GM19099 (cell line): ENCODE results near the gene EPB41L2.

ENCODE experiments used
- POLR2A ChIP-seq: IDR thresholded peaks from 3 replicates; pipeline ENCODE4 v1.6.1; 2011; ENCODE audit warnings: low read depth; ENCODE audit not compliant: insufficient read length; ENCODE audit errors: extremely low read depth

Gene EPB41L2

DNA sequence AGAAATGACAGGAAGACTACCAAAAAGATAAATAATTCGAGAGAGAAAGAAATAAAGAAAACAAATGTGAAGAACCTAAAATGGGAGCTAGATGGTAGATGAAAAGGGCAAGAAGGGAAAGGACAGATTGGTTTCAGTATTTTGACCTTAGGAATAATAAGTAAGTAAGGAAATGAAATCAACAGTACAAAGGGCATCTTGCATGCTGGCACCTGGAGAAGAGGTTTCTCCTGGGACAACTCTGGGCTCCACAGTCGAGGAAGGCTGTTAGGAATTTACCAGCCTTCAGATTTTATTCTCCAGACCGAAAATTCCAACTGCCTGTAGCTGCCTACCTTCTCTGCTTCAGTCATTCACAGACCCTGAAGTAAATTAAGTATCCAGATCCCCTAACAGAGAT lies 155.4 kb downstream of the EPB41L2 start:
- no peak for TF ChIP-seq POLR2A

- no peak for TF ChIP-seq POLR2A
These were observed 156.2 kb downstream of the EPB41L2 start for GRCh38 chr6:130906736-130907381.

- TF ChIP-seq POLR2A, result no peak
These were observed 159.4 kb downstream of the EPB41L2 start for GRCh38 chr6:130903602-130904001.

GRCh38 chr6:130903007-130903406 lies 160.0 kb downstream of the EPB41L2 start:
- no peak for TF ChIP-seq POLR2A

GRCh38 chr6:130900913-130901312 lies 162.1 kb downstream of the EPB41L2 start:
- TF ChIP-seq POLR2A, result no peak

- no peak for TF ChIP-seq POLR2A
These were observed 166.8 kb downstream of the EPB41L2 start for GRCh38 chr6:130896249-130896648.

DNA sequence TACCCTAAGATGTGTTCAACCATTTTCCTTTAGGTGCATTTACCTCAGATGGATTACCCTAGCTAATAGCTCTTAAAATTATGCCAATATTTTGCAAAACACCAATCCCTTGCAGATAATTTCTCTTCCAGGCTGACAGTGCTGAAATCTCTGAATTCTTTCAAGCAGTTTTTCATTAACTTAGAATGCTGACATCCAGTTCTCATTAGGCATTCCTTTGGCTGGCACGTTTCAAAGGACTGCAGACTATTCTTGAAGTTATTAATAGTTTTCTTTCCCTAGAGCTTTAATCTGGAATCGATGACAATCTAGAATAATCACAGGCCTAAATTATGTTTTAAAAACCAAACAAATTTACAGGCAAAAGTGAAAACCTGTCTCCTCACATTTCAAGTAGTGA lies 167.5 kb downstream of the EPB41L2 start:
- TF ChIP-seq POLR2A, result no peak

DNA sequence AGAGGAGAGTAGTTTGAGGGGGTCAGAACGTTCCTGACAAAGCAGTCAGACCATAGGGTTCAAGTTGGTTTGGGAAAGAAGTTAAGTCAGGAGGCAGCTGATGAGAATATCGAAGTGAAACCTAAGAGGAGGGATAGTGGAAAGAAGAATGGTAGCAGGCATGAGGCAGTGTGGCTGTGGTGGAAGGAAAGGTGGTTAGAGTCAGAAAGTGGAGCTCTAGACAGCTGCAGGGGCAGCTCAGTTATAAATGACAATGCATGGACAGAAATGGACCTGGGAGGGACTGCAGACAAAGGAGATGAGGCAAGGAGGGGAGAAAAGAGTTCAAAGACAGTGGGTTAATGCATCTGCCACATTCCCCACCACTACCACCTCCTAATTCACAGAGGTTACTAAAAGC lies 169.3 kb downstream of the EPB41L2 start:
- TF ChIP-seq POLR2A, result no peak

DNA sequence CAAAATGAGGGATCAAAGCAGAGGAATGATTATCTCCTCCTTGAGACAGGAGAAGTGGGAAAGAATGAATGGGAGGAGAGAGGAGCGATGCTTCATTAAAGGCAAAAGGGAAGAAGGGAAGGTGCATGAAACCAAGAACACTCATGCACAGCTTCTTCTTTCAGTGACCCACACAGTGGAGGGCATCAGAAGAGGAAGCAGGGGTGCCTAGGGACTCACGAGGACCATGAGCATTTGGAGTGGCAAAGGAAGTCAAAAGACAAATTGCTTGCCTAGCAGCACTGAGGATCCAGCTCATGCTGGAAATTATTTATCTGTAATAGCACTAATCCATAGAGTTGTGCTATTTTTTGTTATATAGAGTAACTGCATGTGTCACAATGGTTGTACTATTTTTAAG lies 169.8 kb downstream of the EPB41L2 start:
- no peak for TF ChIP-seq POLR2A

GRCh38 chr6:130890521-130890971 lies 172.5 kb downstream of the EPB41L2 start:
- TF ChIP-seq POLR2A, result no peak

DNA sequence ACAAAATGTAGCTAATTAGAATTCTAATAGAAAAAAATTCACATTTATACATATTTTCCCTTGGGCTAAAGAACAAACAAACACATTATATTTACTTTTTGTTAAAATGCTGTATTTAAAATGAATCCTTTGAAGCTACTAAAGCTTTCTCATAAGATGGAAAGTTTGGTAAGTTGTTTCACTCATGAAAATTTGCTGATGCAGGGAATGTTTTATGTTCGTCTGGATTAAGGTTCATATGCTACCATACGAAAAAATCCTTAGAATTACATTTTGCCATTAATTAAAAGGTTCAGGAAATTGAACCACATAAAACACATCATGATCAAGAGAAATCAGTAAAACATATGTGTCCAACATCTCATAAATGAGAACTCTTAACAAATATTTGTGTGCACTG lies 173.6 kb downstream of the EPB41L2 start:
- no peak for TF ChIP-seq POLR2A

DNA sequence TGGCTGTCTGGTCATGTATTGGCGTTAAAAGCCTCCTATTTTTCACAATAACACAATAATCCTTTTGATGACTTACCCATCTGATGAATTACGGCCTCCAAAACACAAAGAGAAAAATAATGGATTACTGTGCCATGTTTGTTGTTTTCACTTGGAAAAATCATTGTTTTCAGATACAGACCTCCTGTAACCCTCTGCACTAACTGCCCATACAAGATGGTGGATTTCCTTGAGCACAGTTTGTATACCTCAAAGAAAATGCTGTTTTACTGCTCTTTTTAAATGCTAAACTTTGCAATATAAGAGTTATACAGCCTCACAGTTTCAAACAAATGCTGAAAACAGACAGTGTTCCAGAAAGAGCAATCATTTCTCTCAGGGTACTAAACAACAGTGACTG lies 174.8 kb downstream of the EPB41L2 start:
- no peak for TF ChIP-seq POLR2A

- TF ChIP-seq POLR2A, result no peak
These were observed 176.1 kb downstream of the EPB41L2 start for GRCh38 chr6:130886966-130887365.

GRCh38 chr6:130885392-130886192 lies 177.5 kb downstream of the EPB41L2 start:
- TF ChIP-seq POLR2A, result no peak

- no peak for TF ChIP-seq POLR2A
These were observed 180.7 kb downstream of the EPB41L2 start for GRCh38 chr6:130882370-130882769.

DNA sequence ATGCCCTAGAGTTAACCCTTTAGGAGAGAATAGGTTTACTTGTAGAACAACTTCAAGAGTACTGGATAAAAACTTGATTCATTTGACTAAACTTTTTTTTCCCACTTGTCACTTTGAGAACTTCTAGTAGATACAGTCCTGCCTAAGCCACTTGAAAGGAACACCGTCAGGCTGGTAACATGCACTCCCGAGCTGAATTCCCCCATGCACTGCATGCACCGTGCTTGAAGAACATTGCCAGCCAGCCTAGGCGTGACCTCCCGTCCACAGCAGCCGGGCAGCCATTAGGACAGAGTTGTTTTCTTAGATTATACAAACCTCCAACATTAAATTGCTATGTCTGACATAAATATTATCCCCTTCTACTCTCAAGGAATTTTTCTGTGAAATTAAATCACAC lies 183.2 kb downstream of the EPB41L2 start:
- no peak for TF ChIP-seq POLR2A
